ENCODE measurements around the gene MED27. TPM values are rescaled to one million over a fixed set of nuclear protein-coding genes. Genes with fewer than 3 reads are reported as not detected.

MED27 gene
- total and polyA plus RNA-seq, 2 of the 13 experiments (the other 11 are each of a cell fraction or from before 2014, with no cell fraction given) = 16.9 to 19.0 TPM

- TF ChIP-seq ZNF609 (CRISPR knock-in tag; IDR thresholded peaks at IDR 0.05; ENCODE audit: borderline replicate concordance) (peak; percentile 31; the same call in 1 of the 2 replicates), THAP9 (CRISPR knock-in tag; IDR thresholded peaks at IDR 0.05; ENCODE audit: borderline replicate concordance) (peak; percentile 74; the same call in 1 of the 2 replicates), ZNF589 (CRISPR knock-in tag; conservative IDR thresholded peaks at IDR 0.05) (peak; percentile 97), SIX4 (CRISPR knock-in tag; IDR thresholded peaks at IDR 0.05) (peak; percentile 93), ZNF225 (CRISPR knock-in tag; IDR thresholded peaks at IDR 0.05) (peak; percentile 96; the same call in 1 of the 2 replicates), PPARG (CRISPR knock-in tag; conservative IDR thresholded peaks at IDR 0.05) (peak; percentile 83), SIX1 (CRISPR knock-in tag; IDR thresholded peaks at IDR 0.05; ENCODE audit: borderline replicate concordance) (peak; percentile 74; the same call in 1 of the 2 replicates), KLF9 (CRISPR knock-in tag; IDR thresholded peaks at IDR 0.05; ENCODE audit: low read depth) (peak; percentile 94), TFDP2 (CRISPR knock-in tag; IDR thresholded peaks at IDR 0.05) (peak; percentile 68), TEF (CRISPR knock-in tag; IDR thresholded peaks at IDR 0.05) (peak; percentile 96), ZNF251 (CRISPR knock-in tag; IDR thresholded peaks at IDR 0.05) (peak; percentile 63; the same call in 1 of the 2 replicates), MNT (IDR thresholded peaks at IDR 0.05) (no peak), NCOA1 (CRISPR knock-in tag; IDR thresholded peaks at IDR 0.05) (peak; percentile 41; the same call in 1 of the 2 replicates), ZNF709 (CRISPR knock-in tag; IDR thresholded peaks at IDR 0.05) (peak; percentile 97), ZNF17 (CRISPR knock-in tag; IDR thresholded peaks at IDR 0.05) (no peak), ZNF496 (CRISPR knock-in tag; IDR thresholded peaks at IDR 0.05; ENCODE audit: insufficient replicate concordance) (no peak), HMG20A (CRISPR knock-in tag; IDR thresholded peaks at IDR 0.05; ENCODE audit: borderline replicate concordance) (peak; percentile 67; the same call in 1 of the 2 replicates), TAF1 (CRISPR knock-in tag; IDR thresholded peaks at IDR 0.05) (peak; percentile 51), EZH2 (conservative IDR thresholded peaks at IDR 0.05; ENCODE audit: low read depth, low read length) (no peak)
These were observed 34.5 kb upstream of the MED27 start (continued) for GRCh38 chr9:132114102-132114707.
